Erythroblast (primary cell): ENCODE data around the gene TBX4.

ENCODE experiments used
- GATA1 ChIP-seq: IDR thresholded peaks from 2 replicates; pipeline ENCODE4 v1.6.1; 2011; ENCODE audit warnings: low read depth, mild to moderate bottlenecking, control low read depth, low read length, moderate library complexity
- POLR2A ChIP-seq: IDR thresholded peaks from 2 replicates; pipeline ENCODE4 v1.6.1; 2011; ENCODE audit warnings: mild to moderate bottlenecking, low read length

GRCh38 chr17:61422116-61422799 lies 30.0 kb upstream of the TBX4 start:
- TF ChIP-seq POLR2A (no peak), GATA1 (no peak)
